RWPE1 (cell line): ENCODE measurements around the gene LMCD1.

Experiments used
- CTCF ChIA-PET: fragments of 350-600 bp; sonication (Branson Sonifier 250); formaldehyde crosslinking; extraction: SDS; loops from one replicate; lab custom pipeline; 2021; lab: Yijun Ruan, JAX
- POLR2A ChIA-PET: fragments of 400-600 bp; formaldehyde crosslinking; extraction: SDS; loops from one replicate; lab custom pipeline; 2020; ENCODE audit warnings: antibody characterized with exemption; ENCODE audit not compliant: low non-redundant PET; lab: Yijun Ruan, JAX
- DNase-seq: peaks from one replicate; pipeline ENCODE4 v3.0.0; 2012; ENCODE audit warnings: low spot score
- H3K27ac ChIP-seq: fragments of 450-650 bp; 2 replicates; pipeline ENCODE4 v1.5.1; 2017
- TF ChIP-seq, protein P1 (sequence below): fragments of 450-650 bp; conservative IDR thresholded peaks from 2 replicates; pipeline ENCODE4 v1.5.1; 2017; ENCODE audit warnings: low read depth, mild to moderate bottlenecking

LMCD1 gene, protein sequence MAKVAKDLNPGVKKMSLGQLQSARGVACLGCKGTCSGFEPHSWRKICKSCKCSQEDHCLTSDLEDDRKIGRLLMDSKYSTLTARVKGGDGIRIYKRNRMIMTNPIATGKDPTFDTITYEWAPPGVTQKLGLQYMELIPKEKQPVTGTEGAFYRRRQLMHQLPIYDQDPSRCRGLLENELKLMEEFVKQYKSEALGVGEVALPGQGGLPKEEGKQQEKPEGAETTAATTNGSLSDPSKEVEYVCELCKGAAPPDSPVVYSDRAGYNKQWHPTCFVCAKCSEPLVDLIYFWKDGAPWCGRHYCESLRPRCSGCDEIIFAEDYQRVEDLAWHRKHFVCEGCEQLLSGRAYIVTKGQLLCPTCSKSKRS

DNA sequence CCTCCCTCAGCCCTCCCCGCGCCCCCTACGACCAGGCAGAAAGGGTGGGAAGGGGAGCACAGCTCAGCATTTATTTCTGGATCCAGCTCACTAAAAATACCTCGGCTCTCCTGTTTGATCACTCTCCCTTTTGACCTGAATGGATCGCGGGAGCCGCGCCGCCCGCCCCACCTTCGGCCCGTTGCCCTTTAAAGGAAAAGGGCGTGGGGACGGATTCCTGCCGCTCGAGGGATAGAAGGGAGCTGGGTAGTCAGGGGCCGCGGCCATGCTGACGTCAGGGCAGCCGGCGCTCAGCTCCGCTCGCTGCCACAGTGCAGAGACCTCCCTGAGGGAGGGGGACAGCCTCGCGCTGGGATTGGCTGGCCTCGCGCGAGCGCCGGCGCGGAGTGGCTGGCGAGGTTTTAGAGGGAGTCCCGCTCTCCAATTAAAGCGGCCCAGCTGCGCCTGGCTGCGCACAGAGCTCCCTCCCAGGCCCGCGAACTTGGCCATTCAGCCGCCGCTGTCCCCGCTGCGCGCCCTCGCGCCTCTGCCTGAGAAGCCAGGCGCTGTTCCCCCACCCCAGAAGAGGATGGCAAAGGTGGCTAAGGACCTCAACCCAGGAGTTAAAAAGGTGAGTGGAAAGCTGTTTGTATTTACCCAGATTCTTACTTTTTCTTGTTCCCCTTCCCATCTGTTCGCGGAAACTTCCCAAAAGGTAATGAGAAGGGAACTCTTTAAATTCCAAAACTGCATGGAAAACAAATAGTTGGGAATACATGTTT, at the start of gene LMCD1:
LMCD1 (plus strand) TSS at position 453 of the 761 bp plus-strand sequence; CDS start at position 569, 116 bp downstream.
- peak; percentile 88 for DNase-seq
- ChIA-PET POLR2A (no interaction called here), CTCF (interaction anchor here (1.5 kb wide), 1 partner anchor 12 kb away, joined by 4 read pairs; no protein-coding TSS in a partner anchor)
- H3K27ac ChIP-seq: peak within 1 kb of the TSS; percentile 82
- TF ChIP-seq, protein P1, sequence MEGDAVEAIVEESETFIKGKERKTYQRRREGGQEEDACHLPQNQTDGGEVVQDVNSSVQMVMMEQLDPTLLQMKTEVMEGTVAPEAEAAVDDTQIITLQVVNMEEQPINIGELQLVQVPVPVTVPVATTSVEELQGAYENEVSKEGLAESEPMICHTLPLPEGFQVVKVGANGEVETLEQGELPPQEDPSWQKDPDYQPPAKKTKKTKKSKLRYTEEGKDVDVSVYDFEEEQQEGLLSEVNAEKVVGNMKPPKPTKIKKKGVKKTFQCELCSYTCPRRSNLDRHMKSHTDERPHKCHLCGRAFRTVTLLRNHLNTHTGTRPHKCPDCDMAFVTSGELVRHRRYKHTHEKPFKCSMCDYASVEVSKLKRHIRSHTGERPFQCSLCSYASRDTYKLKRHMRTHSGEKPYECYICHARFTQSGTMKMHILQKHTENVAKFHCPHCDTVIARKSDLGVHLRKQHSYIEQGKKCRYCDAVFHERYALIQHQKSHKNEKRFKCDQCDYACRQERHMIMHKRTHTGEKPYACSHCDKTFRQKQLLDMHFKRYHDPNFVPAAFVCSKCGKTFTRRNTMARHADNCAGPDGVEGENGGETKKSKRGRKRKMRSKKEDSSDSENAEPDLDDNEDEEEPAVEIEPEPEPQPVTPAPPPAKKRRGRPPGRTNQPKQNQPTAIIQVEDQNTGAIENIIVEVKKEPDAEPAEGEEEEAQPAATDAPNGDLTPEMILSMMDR: no peak

DNA sequence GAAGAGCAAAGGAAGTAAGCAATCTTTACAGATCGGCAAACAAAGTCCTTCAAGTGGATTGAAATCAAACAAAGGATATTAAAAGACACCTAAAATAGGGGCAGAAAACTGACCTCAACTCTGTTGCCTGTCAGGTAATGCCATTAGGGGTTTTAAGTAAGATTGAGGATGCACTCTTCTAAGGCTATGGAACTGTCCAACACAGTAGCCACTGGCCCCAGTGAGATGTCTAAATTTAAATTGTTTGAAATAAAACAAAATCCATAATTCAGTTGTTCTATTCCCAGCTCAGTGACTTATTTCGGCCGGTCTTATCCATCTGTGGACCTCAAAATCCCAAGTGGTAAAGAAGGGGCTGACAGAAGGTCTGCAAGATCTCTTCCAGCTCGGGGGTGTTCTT, 49.5 kb upstream of the LMCD1 start:
- TF ChIP-seq, protein P1: no peak
- DNase-seq: no peak
- ChIA-PET POLR2A (no interaction called here), CTCF (no interaction called here)
- no peak overlapping the region for H3K27ac ChIP-seq

DNA sequence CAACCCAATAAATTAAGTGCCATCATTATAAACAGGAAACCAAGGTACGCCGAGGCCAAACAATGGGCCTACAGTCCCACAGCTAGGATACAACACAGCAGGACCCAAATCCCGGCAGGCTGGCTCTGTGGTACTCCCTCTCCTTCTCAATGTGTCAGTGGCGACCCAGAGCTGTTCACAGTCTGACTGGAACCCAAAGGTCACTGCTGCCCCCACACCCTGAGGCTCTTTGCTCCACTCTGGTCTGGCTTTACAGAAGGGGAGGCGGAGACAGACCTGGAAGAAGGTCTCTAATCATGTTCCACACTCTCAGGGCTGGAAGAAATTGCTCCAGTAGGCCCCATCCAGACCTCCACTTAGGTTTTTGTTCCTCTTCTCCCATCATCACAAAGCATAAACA, 48.5 kb upstream of the LMCD1 start:
- ChIA-PET CTCF (no interaction called here), POLR2A (no interaction called here)
- DNase-seq: no peak
- no peak overlapping the region for H3K27ac ChIP-seq
- TF ChIP-seq, protein P1: no peak

DNA sequence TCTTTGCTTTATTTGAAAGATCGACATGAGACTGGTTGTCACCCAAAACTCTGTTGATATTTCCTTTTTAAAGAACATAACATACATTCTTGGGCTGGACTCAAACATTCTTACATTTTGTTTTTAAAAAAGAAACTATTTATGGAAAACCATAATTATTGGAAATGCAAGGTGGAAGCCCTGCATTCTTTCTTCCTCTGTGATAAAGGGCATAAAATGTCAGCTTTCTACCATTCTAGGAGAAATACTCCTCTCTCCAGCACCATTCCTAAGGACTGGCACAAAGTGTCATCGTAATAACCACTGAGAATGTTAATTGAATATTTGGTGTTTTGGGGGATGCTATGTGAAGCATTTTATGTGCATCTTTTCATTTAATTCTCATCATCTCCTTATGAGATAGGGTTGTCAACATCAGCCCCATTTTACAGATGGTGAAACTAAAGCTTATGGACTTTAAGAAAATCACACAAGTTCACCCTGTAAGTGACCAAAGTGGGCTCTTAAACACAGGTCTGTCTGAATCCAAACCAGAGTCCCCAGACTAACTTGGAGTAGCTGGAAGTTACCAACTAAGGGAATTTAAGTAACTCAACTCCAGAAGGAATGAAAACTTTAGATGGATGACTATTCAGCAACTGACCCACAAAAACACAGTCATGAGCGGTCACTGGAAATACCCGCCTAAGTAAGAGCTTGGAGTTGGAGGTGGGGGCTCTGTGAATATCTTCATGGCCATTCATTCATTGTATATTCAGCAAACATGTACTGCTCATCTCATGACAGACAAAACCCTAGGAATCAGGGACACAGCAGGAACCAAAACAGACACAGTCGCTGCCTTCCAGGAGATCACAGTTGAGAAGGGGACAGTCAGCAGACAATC, 45.9 kb upstream of the LMCD1 start:
- H3K27ac ChIP-seq: no peak overlapping the region
- ChIA-PET POLR2A (no interaction called here), CTCF (interaction anchor here (1.6 kb wide), 1 partner anchor 13 kb away, joined by 5 read pairs; no protein-coding TSS in a partner anchor)
- no peak for DNase-seq
- TF ChIP-seq, protein P1: no peak

DNA sequence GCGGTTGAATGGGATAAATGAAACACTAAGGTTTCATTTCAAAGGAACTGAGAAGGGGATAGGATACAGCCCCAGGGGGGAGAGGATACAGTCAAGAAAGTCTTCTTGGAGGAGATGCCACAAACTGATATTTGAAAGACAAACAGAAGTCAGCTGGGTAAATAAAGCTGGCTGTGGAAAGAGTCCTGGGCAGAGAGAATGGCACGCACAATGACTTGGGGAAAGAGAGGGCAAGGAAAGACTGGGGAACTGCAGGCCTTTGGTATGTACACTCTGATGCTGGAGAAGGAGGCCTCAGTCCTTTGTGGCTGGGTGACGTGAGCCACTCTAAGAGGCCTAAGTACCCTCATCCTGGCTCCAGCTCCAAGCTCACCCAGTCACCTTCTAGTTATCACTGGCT, 45.2 kb upstream of the LMCD1 start:
- DNase-seq: no peak
- ChIA-PET POLR2A (no interaction called here), CTCF (interaction anchor here (1.6 kb wide), 1 partner anchor 14 kb away, joined by 5 read pairs; no protein-coding TSS in a partner anchor)
- TF ChIP-seq, protein P1: no peak
- H3K27ac ChIP-seq: no peak overlapping the region

DNA sequence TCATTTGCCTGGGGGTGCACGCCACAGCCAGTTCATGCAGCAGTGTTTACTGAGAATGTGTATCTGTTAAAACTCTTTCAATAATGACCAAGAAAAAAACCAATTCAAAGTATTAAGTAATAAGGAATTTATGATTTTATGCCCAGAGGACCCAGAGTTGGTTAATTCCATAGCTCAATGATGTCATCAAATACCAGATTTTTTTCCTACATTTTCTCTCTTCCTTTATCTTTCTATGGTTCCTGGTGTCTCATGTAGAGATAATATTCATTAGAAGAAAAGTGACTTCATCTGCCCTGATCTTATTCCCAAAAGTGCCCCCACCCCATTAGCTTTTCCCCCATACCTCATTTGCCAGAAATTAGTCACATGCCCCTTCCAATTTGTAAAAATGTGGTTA, 44.6 kb upstream of the LMCD1 start:
- ChIA-PET POLR2A (no interaction called here), CTCF (interaction anchor here (1.6 kb wide), 1 partner anchor 15 kb away, joined by 5 read pairs; no protein-coding TSS in a partner anchor)
- H3K27ac ChIP-seq: no peak overlapping the region
- DNase-seq: no peak
- TF ChIP-seq, protein P1: no peak
